ENCODE data around the gene MYH13. TPM values are rescaled to one million over a fixed set of nuclear protein-coding genes. Genes with fewer than 3 reads are reported as not detected.

The MYH13 gene
- total RNA-seq, 2 experiments from 2014 or later, result not detected

GRCh38 chr17:10349403-10349802, 23.4 kb downstream of the MYH13 start:
- Histone ChIP-seq H3K9me2 (ENCODE audit: insufficient read depth, low read length) (no peaks in the 10 kb centered on the region), H3K4me1 (ENCODE audit: insufficient read depth, low read length, poor library complexity, severe bottlenecking) (no peaks in the 10 kb centered on the region), H3K4me2 (ENCODE audit: low read length) (no peak overlapping the region), H3K36me3 (ENCODE audit: insufficient read depth, low read length) (no peaks in the 10 kb centered on the region), H4K20me1 (ENCODE audit: insufficient read depth, low read length) (no peaks in the 10 kb centered on the region), H2AFZ (ENCODE audit: low read length) (no peak overlapping the region), H3K79me2 (ENCODE audit: insufficient read depth, low read depth, low read length) (no peaks in the 10 kb centered on the region), H3K27ac (ENCODE audit: low read depth, low read length, poor library complexity, severe bottlenecking) (no peak overlapping the region), H3K9me3 (ENCODE audit: low read length) (no peaks in the 10 kb centered on the region), H3K4me3 (ENCODE audit: low read depth, low read length, poor library complexity, severe bottlenecking) (no peak overlapping the region)
- no TSS peak for BruUV-seq (replicated peaks)
- DNase-seq (ENCODE audit: low spot score), result no peak
- TF ChIP-seq, protein P1, sequence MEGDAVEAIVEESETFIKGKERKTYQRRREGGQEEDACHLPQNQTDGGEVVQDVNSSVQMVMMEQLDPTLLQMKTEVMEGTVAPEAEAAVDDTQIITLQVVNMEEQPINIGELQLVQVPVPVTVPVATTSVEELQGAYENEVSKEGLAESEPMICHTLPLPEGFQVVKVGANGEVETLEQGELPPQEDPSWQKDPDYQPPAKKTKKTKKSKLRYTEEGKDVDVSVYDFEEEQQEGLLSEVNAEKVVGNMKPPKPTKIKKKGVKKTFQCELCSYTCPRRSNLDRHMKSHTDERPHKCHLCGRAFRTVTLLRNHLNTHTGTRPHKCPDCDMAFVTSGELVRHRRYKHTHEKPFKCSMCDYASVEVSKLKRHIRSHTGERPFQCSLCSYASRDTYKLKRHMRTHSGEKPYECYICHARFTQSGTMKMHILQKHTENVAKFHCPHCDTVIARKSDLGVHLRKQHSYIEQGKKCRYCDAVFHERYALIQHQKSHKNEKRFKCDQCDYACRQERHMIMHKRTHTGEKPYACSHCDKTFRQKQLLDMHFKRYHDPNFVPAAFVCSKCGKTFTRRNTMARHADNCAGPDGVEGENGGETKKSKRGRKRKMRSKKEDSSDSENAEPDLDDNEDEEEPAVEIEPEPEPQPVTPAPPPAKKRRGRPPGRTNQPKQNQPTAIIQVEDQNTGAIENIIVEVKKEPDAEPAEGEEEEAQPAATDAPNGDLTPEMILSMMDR (conservative IDR thresholded peaks at IDR 0.05; ENCODE audit: low read length), result peak; percentile 29; the same call in 1 of the 2 replicates
- no peak for TF ChIP-seq EZH2phosphoT487 (IDR thresholded peaks at IDR 0.05; ENCODE audit: borderline replicate concordance, low read depth, low read length)
- CTCF ChIA-PET (ENCODE audit: unreplicated experiment), result no interaction called here
- intact Hi-C loops (cut with micrococcal nuclease; ENCODE audit: unreplicated experiment), result no loop called here
- POLR2A ChIA-PET, result interaction anchor here (0.7 kb wide), 1 partner anchor 1587 kb away, joined by 3 read pairs; no protein-coding TSS in a partner anchor

- no peak overlapping the region for H3K27ac ChIP-seq (ENCODE audit: low read depth, low read length, poor library complexity, severe bottlenecking)
- ChIA-PET POLR2A (no interaction called here), CTCF (ENCODE audit: unreplicated experiment) (no interaction called here)
- no peak overlapping the region for H3K4me2 ChIP-seq (ENCODE audit: low read length)
- no peaks in the 10 kb centered on the region for H3K36me3 ChIP-seq (ENCODE audit: insufficient read depth, low read length)
- intact Hi-C loops (cut with micrococcal nuclease; ENCODE audit: unreplicated experiment), result no loop called here
- no TSS peak for BruUV-seq (replicated peaks)
- H3K9me2 ChIP-seq (ENCODE audit: insufficient read depth, low read length), result no peaks in the 10 kb centered on the region
- no peak for DNase-seq (ENCODE audit: low spot score)
- H3K79me2 ChIP-seq (ENCODE audit: insufficient read depth, low read depth, low read length), result no peaks in the 10 kb centered on the region
- no peak for TF ChIP-seq EZH2phosphoT487 (IDR thresholded peaks at IDR 0.05; ENCODE audit: borderline replicate concordance, low read depth, low read length)
- TF ChIP-seq, protein P1 (conservative IDR thresholded peaks at IDR 0.05; ENCODE audit: low read length), result no peak
- H2AFZ ChIP-seq (ENCODE audit: low read length), result no peak overlapping the region
- H4K20me1 ChIP-seq (ENCODE audit: insufficient read depth, low read length), result no peaks in the 10 kb centered on the region
- H3K4me1 ChIP-seq (ENCODE audit: insufficient read depth, low read length, poor library complexity, severe bottlenecking), result no peaks in the 10 kb centered on the region
- no peak overlapping the region for H3K4me3 ChIP-seq (ENCODE audit: low read depth, low read length, poor library complexity, severe bottlenecking)
- no peaks in the 10 kb centered on the region for H3K9me3 ChIP-seq (ENCODE audit: low read length)
Measured at GRCh38 chr17:10344816-10345215, 28.0 kb downstream of the MYH13 start.

GRCh38 chr17:10339051-10339450, 33.8 kb downstream of the MYH13 start:
- H3K4me3 ChIP-seq (ENCODE audit: low read depth, low read length, poor library complexity, severe bottlenecking), result no peak overlapping the region
- H4K20me1 ChIP-seq (ENCODE audit: insufficient read depth, low read length), result no peaks in the 10 kb centered on the region
- ChIA-PET POLR2A (interaction anchor here (0.8 kb wide), 1 partner anchor 193 kb away, joined by 3 read pairs; no protein-coding TSS in a partner anchor), CTCF (ENCODE audit: unreplicated experiment) (no interaction called here)
- no peak overlapping the region for H3K27ac ChIP-seq (ENCODE audit: low read depth, low read length, poor library complexity, severe bottlenecking)
- no peaks in the 10 kb centered on the region for H3K4me1 ChIP-seq (ENCODE audit: insufficient read depth, low read length, poor library complexity, severe bottlenecking)
- no peak overlapping the region for H3K4me2 ChIP-seq (ENCODE audit: low read length)
- H3K36me3 ChIP-seq (ENCODE audit: insufficient read depth, low read length), result no peaks in the 10 kb centered on the region
- intact Hi-C loops (cut with micrococcal nuclease; ENCODE audit: unreplicated experiment), result no loop called here
- DNase-seq (ENCODE audit: low spot score), result no peak
- H3K79me2 ChIP-seq (ENCODE audit: insufficient read depth, low read depth, low read length), result no peaks in the 10 kb centered on the region
- H2AFZ ChIP-seq (ENCODE audit: low read length), result no peak overlapping the region
- no peaks in the 10 kb centered on the region for H3K9me3 ChIP-seq (ENCODE audit: low read length)
- TF ChIP-seq EZH2phosphoT487 (IDR thresholded peaks at IDR 0.05; ENCODE audit: borderline replicate concordance, low read depth, low read length), result no peak
- TF ChIP-seq, protein P1 (conservative IDR thresholded peaks at IDR 0.05; ENCODE audit: low read length), result no peak
- no TSS peak for BruUV-seq (replicated peaks)
- H3K9me2 ChIP-seq (ENCODE audit: insufficient read depth, low read length), result no peaks in the 10 kb centered on the region
